ENCODE data around the gene CD300LB. TPM values are rescaled to one million over a fixed set of nuclear protein-coding genes. Genes with fewer than 3 reads are reported as not detected.
"Not testable (repeated sequence)": the region's sequence is repeated elsewhere in the genome, so short reads cannot be mapped to it uniquely, and the experiment has no call there.

Gene CD300LB
- total RNA-seq, 2 donors from 2014 or later, result 0.64 to 0.80 TPM

- Histone ChIP-seq H3K36me3 (no peaks in the 10 kb centered on the region), H3K4me3 (no peak overlapping the region), H3K4me1 (replicated peaks) (no peaks in the 10 kb centered on the region), H3K27ac (no peak overlapping the region), H3K27me3 (replicated peaks; ENCODE audit: insufficient read depth) (no peaks in the 10 kb centered on the region), H3K9me3 (no peaks in the 10 kb centered on the region)
- TF ChIP-seq POLR2AphosphoS5 (IDR thresholded peaks at IDR 0.05) (no peak), CTCF (IDR thresholded peaks at IDR 0.05) (no peak), POLR2A (IDR thresholded peaks at IDR 0.05) (no peak)
- intact Hi-C loops (cut with DNase I), result no loop called here
- no peak for DNase-seq (ENCODE audit: low spot score)
- 54% methylated on average over 2 of the region's 2 CpGs for WGBS
These were observed 19.2 kb downstream of the CD300LB start for GRCh38 chr17:74512036-74512435.

GRCh38 chr17:74508156-74508555, 23.1 kb downstream of the CD300LB start:
- Histone ChIP-seq H3K27me3 (replicated peaks; ENCODE audit: insufficient read depth) (no peaks in the 10 kb centered on the region), H3K9me3 (no peaks in the 10 kb centered on the region), H3K4me1 (replicated peaks) (no peaks in the 10 kb centered on the region), H3K4me3 (no peak overlapping the region), H3K27ac (no peak overlapping the region), H3K36me3 (no peaks in the 10 kb centered on the region)
- DNase-seq (ENCODE audit: low spot score), result no peak
- intact Hi-C loops (cut with DNase I), result no loop called here
- no peak for TF ChIP-seq POLR2AphosphoS5 (IDR thresholded peaks at IDR 0.05)
- no peak for TF ChIP-seq POLR2A (IDR thresholded peaks at IDR 0.05)
- TF ChIP-seq CTCF (IDR thresholded peaks at IDR 0.05), result no peak

- intact Hi-C loops (cut with DNase I); H3K27ac ChIP-seq; DNase-seq (ENCODE audit: low spot score); H3K27me3 ChIP-seq (replicated peaks; ENCODE audit: insufficient read depth); H3K4me3 ChIP-seq; H3K4me1 ChIP-seq (replicated peaks); H3K9me3 ChIP-seq; H3K36me3 ChIP-seq: not testable (repeated sequence)
- 77% methylated on average over 5 of the region's 5 CpGs for WGBS
These were observed 27.3 kb downstream of the CD300LB start for GRCh38 chr17:74503949-74504348.

GRCh38 chr17:74502861-74503260, 28.4 kb downstream of the CD300LB start:
- H3K27me3 ChIP-seq (replicated peaks; ENCODE audit: insufficient read depth), result no peaks in the 10 kb centered on the region

GRCh38 chr17:74499992-74500391, 31.3 kb downstream of the CD300LB start:
- H3K4me3 ChIP-seq, result no peak overlapping the region
- no peak for DNase-seq (ENCODE audit: low spot score)
- no peaks in the 10 kb centered on the region for H3K9me3 ChIP-seq
- TF ChIP-seq POLR2A (IDR thresholded peaks at IDR 0.05) (no peak), CTCF (IDR thresholded peaks at IDR 0.05) (no peak), POLR2AphosphoS5 (IDR thresholded peaks at IDR 0.05) (no peak)
- intact Hi-C loops (cut with DNase I), result no loop called here
- WGBS, result 84% methylated on average over 3 of the region's 3 CpGs
- H3K36me3 ChIP-seq, result no peaks in the 10 kb centered on the region
- no peak overlapping the region for H3K27ac ChIP-seq
- no peaks in the 10 kb centered on the region for H3K4me1 ChIP-seq (replicated peaks)
- H3K27me3 ChIP-seq (replicated peaks; ENCODE audit: insufficient read depth), result no peaks in the 10 kb centered on the region

More at GRCh38 chr17:74502861-74503260, 28.4 kb downstream of the CD300LB start:
- Histone ChIP-seq H3K36me3 (no peaks in the 10 kb centered on the region), H3K4me3 (no peak overlapping the region), H3K4me1 (replicated peaks) (no peaks in the 10 kb centered on the region), H3K9me3 (no peaks in the 10 kb centered on the region), H3K27ac (no peak overlapping the region)
- TF ChIP-seq CTCF (IDR thresholded peaks at IDR 0.05) (no peak), POLR2AphosphoS5 (IDR thresholded peaks at IDR 0.05) (no peak), POLR2A (IDR thresholded peaks at IDR 0.05) (no peak)
- intact Hi-C loops (cut with DNase I), result no loop called here
- 79% methylated on average over 6 of the region's 6 CpGs for WGBS
- DNase-seq (ENCODE audit: low spot score), result no peak

All from prostate gland (tissue), 2 donors.